ENCODE measurements around the gene LSAMP.

DNA sequence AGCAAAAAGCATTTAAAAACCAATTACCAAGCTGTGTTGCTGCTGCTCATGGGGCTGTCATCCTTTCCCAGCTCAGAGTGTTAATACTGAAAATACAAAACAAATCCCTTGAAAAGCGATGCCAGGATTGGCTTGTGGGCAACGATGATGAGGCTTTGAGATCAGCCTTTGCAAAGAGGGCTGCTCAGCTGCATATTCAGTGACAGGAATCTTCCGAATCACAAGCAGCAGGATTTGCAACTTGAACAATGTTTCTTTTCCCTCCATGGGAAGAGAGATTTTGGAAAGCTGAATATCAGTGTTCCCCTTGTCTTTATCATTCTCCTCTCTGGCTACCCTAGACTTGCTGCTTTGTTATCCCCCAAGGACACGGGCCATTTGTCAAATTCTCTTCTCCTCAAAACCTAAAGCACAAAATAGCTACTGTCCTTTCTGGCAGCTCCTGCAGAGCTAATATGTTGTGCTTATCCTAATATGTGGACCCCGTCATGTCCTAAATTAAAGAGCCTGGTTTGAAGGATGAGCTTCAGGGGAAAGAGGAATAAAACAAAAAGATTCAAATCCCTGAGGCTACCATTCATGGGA, 446.2 kb downstream of the LSAMP start:
- TF ChIP-seq NR2C2 (CRISPR knock-in tag; IDR thresholded peaks at IDR 0.05) (no peak), ETV6 (CRISPR knock-in tag; IDR thresholded peaks at IDR 0.05) (no peak), ZBTB43 (CRISPR knock-in tag; IDR thresholded peaks at IDR 0.05) (no peak), ZNF121 (CRISPR knock-in tag; IDR thresholded peaks at IDR 0.05) (no peak), ELF4 (CRISPR knock-in tag; IDR thresholded peaks at IDR 0.05; ENCODE audit: low read depth) (no peak), CBFB (CRISPR knock-in tag; IDR thresholded peaks at IDR 0.05; ENCODE audit: low read depth) (no peak), HMGA2 (CRISPR knock-in tag; IDR thresholded peaks at IDR 0.05) (no peak)
- TF ChIP-seq, protein P1, sequence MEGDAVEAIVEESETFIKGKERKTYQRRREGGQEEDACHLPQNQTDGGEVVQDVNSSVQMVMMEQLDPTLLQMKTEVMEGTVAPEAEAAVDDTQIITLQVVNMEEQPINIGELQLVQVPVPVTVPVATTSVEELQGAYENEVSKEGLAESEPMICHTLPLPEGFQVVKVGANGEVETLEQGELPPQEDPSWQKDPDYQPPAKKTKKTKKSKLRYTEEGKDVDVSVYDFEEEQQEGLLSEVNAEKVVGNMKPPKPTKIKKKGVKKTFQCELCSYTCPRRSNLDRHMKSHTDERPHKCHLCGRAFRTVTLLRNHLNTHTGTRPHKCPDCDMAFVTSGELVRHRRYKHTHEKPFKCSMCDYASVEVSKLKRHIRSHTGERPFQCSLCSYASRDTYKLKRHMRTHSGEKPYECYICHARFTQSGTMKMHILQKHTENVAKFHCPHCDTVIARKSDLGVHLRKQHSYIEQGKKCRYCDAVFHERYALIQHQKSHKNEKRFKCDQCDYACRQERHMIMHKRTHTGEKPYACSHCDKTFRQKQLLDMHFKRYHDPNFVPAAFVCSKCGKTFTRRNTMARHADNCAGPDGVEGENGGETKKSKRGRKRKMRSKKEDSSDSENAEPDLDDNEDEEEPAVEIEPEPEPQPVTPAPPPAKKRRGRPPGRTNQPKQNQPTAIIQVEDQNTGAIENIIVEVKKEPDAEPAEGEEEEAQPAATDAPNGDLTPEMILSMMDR (IDR thresholded peaks at IDR 0.05), result no peak
- TF ChIP-seq, protein P2, sequence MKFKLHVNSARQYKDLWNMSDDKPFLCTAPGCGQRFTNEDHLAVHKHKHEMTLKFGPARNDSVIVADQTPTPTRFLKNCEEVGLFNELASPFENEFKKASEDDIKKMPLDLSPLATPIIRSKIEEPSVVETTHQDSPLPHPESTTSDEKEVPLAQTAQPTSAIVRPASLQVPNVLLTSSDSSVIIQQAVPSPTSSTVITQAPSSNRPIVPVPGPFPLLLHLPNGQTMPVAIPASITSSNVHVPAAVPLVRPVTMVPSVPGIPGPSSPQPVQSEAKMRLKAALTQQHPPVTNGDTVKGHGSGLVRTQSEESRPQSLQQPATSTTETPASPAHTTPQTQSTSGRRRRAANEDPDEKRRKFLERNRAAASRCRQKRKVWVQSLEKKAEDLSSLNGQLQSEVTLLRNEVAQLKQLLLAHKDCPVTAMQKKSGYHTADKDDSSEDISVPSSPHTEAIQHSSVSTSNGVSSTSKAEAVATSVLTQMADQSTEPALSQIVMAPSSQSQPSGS (CRISPR knock-in tag; IDR thresholded peaks at IDR 0.05; ENCODE audit: borderline replicate concordance, low read depth), result no peak
- TF ChIP-seq, protein P3, sequence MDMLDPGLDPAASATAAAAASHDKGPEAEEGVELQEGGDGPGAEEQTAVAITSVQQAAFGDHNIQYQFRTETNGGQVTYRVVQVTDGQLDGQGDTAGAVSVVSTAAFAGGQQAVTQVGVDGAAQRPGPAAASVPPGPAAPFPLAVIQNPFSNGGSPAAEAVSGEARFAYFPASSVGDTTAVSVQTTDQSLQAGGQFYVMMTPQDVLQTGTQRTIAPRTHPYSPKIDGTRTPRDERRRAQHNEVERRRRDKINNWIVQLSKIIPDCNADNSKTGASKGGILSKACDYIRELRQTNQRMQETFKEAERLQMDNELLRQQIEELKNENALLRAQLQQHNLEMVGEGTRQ (CRISPR knock-in tag; IDR thresholded peaks at IDR 0.05), result no peak
